Neural progenitor cell (in vitro differentiated cells): ENCODE measurements around the gene EDIL3. TPM values are rescaled to one million over a fixed set of nuclear protein-coding genes. Genes with fewer than 3 reads are reported as not detected.

Source experiments
- DNase-seq: peaks from one replicate; pipeline ENCODE4 v3.0.0-alpha.2; 2016; ENCODE audit warnings: low spot score
- H2AFZ ChIP-seq: fragments of 200-600 bp; sonication (generic); replicated peaks from 2 replicates; pipeline ENCODE4 v1.6.1; 2016; ENCODE audit warnings: antibody characterized with exemption
- H3F3A ChIP-seq: fragments of 200-600 bp; sonication (generic); 2 replicates; pipeline ENCODE4 v1.6.1; 2016; ENCODE audit warnings: antibody characterized with exemption, low read depth
- H3K27ac ChIP-seq: fragments of 200-600 bp; sonication (generic); 2 replicates; pipeline ENCODE4 v1.5.1; 2016; ENCODE audit warnings: mild to moderate bottlenecking
- H3K27me3 ChIP-seq: fragments of 200-600 bp; sonication (generic); 2 replicates; pipeline ENCODE4 v1.6.1; 2016; ENCODE audit warnings: mild to moderate bottlenecking, moderate library complexity
- H3K36me3 ChIP-seq: fragments of 200-600 bp; sonication (generic); 2 replicates; pipeline ENCODE4 v1.5.1; 2016
- H3K4me1 ChIP-seq: fragments of 200-600 bp; sonication (generic); 2 replicates; pipeline ENCODE4 v1.6.1; 2016; ENCODE audit warnings: mixed run types
- H3K4me2 ChIP-seq: fragments of 200-600 bp; sonication (generic); 2 replicates; pipeline ENCODE4 v1.6.1; 2016
- H3K4me3 ChIP-seq: fragments of 200-600 bp; sonication (generic); 2 replicates; pipeline ENCODE4 v1.5.1; 2016
- H3K79me2 ChIP-seq: fragments of 200-600 bp; sonication (generic); 2 replicates; pipeline ENCODE4 v1.6.1; 2016; ENCODE audit warnings: low read depth
- H3K9ac ChIP-seq: fragments of 200-600 bp; sonication (generic); 2 replicates; pipeline ENCODE4 v1.6.1; 2016
- H3K9me3 ChIP-seq: fragments of 200-600 bp; sonication (generic); 2 replicates; pipeline ENCODE4 v1.5.1; 2016; ENCODE audit warnings: low read depth
- H4K20me1 ChIP-seq: fragments of 200-600 bp; sonication (generic); 2 replicates; pipeline ENCODE4 v1.6.1; 2016; ENCODE audit warnings: low read depth
- H3K27ac Mint-ChIP-seq: 3 replicates; pipeline ENCODE4 v1.8.0; 2021; ENCODE audit warnings: mixed read lengths
- H3K27me3 Mint-ChIP-seq: 2 replicates; pipeline ENCODE4 v1.8.0; 2022; ENCODE audit warnings: low read depth, mild to moderate bottlenecking, inconsistent platforms, moderate library complexity, mixed read lengths; ENCODE audit not compliant: insufficient read depth
- H3K36me3 Mint-ChIP-seq: 3 replicates; pipeline ENCODE4 v1.8.0; 2021; ENCODE audit warnings: mixed read lengths
- H3K4me1 Mint-ChIP-seq: 3 replicates; pipeline ENCODE4 v1.8.0; 2021; ENCODE audit warnings: mixed read lengths
- H3K4me3 Mint-ChIP-seq: 3 replicates; pipeline ENCODE4 v1.8.0; 2021; ENCODE audit warnings: mild to moderate bottlenecking, moderate library complexity, mixed read lengths
- H3K9me3 Mint-ChIP-seq: 3 replicates; pipeline ENCODE4 v1.8.0; 2020; ENCODE audit warnings: mixed read lengths
- EZH2 ChIP-seq: fragments of 200-600 bp; sonication (generic); IDR thresholded peaks from 2 replicates; pipeline ENCODE4 v1.6.1; 2017; ENCODE audit warnings: antibody characterized with exemption, mild to moderate bottlenecking, moderate library complexity
- EZH2phosphoT487 ChIP-seq: fragments of 200-600 bp; sonication (generic); IDR thresholded peaks from 2 replicates; pipeline ENCODE4 v1.6.1; 2017; ENCODE audit warnings: antibody characterized with exemption
- total RNA-seq: library from RNA; depleted of rRNA; stranded (reverse); fragments of >200 nt; gene quantifications from 2 replicates; pipeline ENCODE4 v1.2.3, GENCODE V29; 2015; ENCODE audit warnings: low replicate concordance
- TF ChIP-seq, protein P1 (sequence below): fragments of 200-600 bp; sonication (generic); IDR thresholded peaks from 2 replicates; pipeline ENCODE4 v1.5.1; 2017; ENCODE audit warnings: antibody characterized with exemption, mild to moderate bottlenecking

EDIL3 gene
- total RNA-seq, 1 donor from 2014 or later, result 13.8 TPM

GRCh38 chr5:84072339-84072738 is 312.3 kb downstream of the EDIL3 start:
- Mint-ChIP-seq H3K27me3 (no peaks in the 10 kb centered on the region), H3K36me3 (no peaks in the 10 kb centered on the region), H3K27ac (no peak overlapping the region), H3K4me3 (no peak overlapping the region), H3K4me1 (no peaks in the 10 kb centered on the region), H3K9me3 (no peaks in the 10 kb centered on the region)
- Histone ChIP-seq H3K9ac (no peak overlapping the region), H3K36me3 (no peaks in the 10 kb centered on the region), H3F3A (no peaks in the 10 kb centered on the region), H3K79me2 (no peaks in the 10 kb centered on the region), H3K4me1 (no peaks in the 10 kb centered on the region), H2AFZ (no peak overlapping the region), H3K27me3 (no peaks in the 10 kb centered on the region), H3K4me3 (no peak overlapping the region), H4K20me1 (no peaks in the 10 kb centered on the region), H3K9me3 (no peaks in the 10 kb centered on the region), H3K4me2 (no peak overlapping the region), H3K27ac (no peak overlapping the region)
- no peak for DNase-seq
- TF ChIP-seq EZH2phosphoT487, result no peak
- TF ChIP-seq, protein P1, sequence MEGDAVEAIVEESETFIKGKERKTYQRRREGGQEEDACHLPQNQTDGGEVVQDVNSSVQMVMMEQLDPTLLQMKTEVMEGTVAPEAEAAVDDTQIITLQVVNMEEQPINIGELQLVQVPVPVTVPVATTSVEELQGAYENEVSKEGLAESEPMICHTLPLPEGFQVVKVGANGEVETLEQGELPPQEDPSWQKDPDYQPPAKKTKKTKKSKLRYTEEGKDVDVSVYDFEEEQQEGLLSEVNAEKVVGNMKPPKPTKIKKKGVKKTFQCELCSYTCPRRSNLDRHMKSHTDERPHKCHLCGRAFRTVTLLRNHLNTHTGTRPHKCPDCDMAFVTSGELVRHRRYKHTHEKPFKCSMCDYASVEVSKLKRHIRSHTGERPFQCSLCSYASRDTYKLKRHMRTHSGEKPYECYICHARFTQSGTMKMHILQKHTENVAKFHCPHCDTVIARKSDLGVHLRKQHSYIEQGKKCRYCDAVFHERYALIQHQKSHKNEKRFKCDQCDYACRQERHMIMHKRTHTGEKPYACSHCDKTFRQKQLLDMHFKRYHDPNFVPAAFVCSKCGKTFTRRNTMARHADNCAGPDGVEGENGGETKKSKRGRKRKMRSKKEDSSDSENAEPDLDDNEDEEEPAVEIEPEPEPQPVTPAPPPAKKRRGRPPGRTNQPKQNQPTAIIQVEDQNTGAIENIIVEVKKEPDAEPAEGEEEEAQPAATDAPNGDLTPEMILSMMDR, result no peak
- no peak for TF ChIP-seq EZH2

DNA sequence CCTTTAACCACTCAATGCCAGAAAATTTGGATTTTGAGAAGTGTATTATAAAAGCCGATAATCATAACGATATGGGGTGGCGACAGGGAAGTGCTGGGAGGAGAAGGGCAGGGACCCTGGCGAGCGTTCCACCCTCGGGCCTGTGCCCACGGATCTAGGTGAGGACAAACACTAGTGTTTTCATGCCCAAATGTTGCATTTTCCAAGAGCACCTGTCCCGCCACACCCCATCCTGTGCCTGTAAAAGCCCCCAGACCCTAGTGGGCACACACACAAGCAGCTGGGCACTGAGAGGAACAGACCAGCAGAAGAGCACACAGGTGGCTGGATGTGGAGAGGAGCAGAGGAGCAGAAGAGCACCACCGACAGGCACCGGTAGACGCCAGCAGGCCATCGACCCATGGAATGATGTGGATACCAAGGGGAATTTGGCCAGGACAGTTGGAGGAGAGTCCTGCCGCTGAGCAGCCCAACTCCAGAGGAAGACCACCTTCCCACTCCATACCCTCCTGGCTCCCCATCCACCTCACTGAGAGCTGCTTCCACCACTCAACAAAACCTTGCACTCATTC is 315.0 kb downstream of the EDIL3 start:
- DNase-seq, result no peak

DNA sequence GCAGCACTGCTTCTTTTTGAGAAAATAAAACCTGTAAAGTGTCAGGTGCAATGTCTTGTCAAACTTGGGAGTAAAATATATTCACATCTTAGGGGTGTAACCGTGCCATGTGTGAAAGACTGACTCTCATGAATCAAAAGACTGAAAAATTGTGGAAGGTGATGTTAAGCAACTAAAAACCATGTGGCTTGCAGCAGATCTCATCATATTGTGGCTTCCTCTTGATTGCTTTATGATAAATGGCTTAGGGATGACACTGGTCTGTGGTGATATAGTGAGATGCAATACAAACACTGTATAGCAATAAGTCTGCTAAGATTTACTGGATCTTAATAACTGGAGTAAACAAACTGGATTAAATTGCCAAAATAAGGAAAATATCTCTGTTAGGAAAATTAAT is 321.6 kb downstream of the EDIL3 start:
- H3K36me3 ChIP-seq, result no peaks in the 10 kb centered on the region
- no peaks in the 10 kb centered on the region for H3K36me3 Mint-ChIP-seq
- no peak overlapping the region for H3K4me2 ChIP-seq
- no peak overlapping the region for H3K4me3 ChIP-seq
- DNase-seq, result no peak
- H3K27me3 Mint-ChIP-seq, result no peaks in the 10 kb centered on the region
- H3K4me1 Mint-ChIP-seq, result no peaks in the 10 kb centered on the region
- no peaks in the 10 kb centered on the region for H3K4me1 ChIP-seq
- H3K9me3 ChIP-seq, result no peaks in the 10 kb centered on the region
- H3K9ac ChIP-seq, result no peak overlapping the region
- H2AFZ ChIP-seq, result no peak overlapping the region
- no peak overlapping the region for H3K27ac Mint-ChIP-seq
- H3K4me3 Mint-ChIP-seq, result no peak overlapping the region
- H4K20me1 ChIP-seq, result no peaks in the 10 kb centered on the region
- H3K79me2 ChIP-seq, result no peaks in the 10 kb centered on the region
- H3K27ac ChIP-seq, result no peak overlapping the region
- no peaks in the 10 kb centered on the region for H3K9me3 Mint-ChIP-seq
- TF ChIP-seq, protein P1, result no peak
- TF ChIP-seq EZH2phosphoT487, result no peak
- no peak for TF ChIP-seq EZH2
- no peaks in the 10 kb centered on the region for H3K27me3 ChIP-seq
- H3F3A ChIP-seq, result no peaks in the 10 kb centered on the region

More for the DNA sequence above, 315.0 kb downstream of the EDIL3 start:
- no peaks in the 10 kb centered on the region for H3K9me3 ChIP-seq
- no peak overlapping the region for H3K9ac ChIP-seq
- no peaks in the 10 kb centered on the region for H3K4me1 ChIP-seq
- no peaks in the 10 kb centered on the region for H3F3A ChIP-seq
- H3K4me1 Mint-ChIP-seq, result no peaks in the 10 kb centered on the region
- H3K36me3 ChIP-seq, result no peaks in the 10 kb centered on the region
- no peaks in the 10 kb centered on the region for H3K79me2 ChIP-seq
- H3K27ac ChIP-seq, result no peak overlapping the region
- no peak overlapping the region for H3K4me2 ChIP-seq
- H3K27me3 ChIP-seq, result no peaks in the 10 kb centered on the region
- no peaks in the 10 kb centered on the region for H3K36me3 Mint-ChIP-seq
- no peaks in the 10 kb centered on the region for H4K20me1 ChIP-seq
- H3K9me3 Mint-ChIP-seq, result no peaks in the 10 kb centered on the region
- no peak overlapping the region for H3K4me3 ChIP-seq
- H3K27ac Mint-ChIP-seq, result no peak overlapping the region
- no peaks in the 10 kb centered on the region for H3K27me3 Mint-ChIP-seq
- H2AFZ ChIP-seq, result no peak overlapping the region
- no peak for TF ChIP-seq EZH2phosphoT487
- no peak for TF ChIP-seq EZH2
- TF ChIP-seq, protein P1, result no peak
- H3K4me3 Mint-ChIP-seq, result no peak overlapping the region
